GM18517 (cell line): Measurements from ENCODE around the gene TMEM130.
"Not testable (repeated sequence)": the region's sequence is repeated elsewhere in the genome, so short reads cannot be mapped to it uniquely, and the experiment has no call there.

Experiments
- ATAC-seq: cut with Tn5 transposase; IDR thresholded peaks from one replicate; pipeline ENCODE4 v1.9.1; 2021; ENCODE audit warnings: mild to moderate bottlenecking, moderate library complexity; ENCODE audit not compliant: unreplicated experiment

Gene TMEM130

DNA sequence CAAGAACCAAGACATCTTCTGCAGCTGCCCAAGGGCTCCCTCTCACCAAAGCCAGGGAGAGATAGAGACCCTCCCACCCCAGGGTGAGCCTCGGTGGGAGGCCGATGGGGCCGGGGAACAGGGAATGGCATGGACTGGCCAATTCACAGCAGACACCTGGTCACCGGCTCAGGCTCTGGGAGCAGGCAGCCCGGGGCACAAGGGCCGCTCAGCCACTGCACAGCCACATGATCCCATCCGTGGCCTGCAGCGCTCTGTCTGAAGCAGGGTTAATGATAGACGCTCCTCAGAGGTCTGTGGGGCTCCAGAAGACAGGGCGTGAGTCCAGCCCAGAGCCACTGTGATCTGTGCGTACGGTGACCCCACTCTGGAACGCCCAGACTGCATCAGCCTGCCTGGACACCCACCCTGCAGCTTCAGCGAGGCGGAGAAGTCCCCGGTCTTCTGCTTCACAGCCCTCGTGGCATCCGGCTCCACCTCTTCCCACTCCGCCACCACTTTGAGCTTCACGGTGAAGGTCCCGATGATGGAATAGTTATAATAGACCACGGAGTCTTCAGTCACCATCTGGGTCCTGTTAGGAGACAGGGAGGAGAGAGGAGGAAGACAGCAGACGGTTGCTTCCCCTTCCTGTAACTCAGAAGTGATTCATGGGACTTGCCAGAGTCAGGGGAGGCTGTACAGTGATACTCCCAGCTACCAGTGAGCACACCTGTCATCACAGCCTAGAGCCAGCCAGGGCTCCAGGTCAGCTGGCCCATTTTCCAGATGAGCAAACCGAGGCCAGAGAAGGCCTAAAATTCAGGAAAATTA lies 14.0 kb downstream of the TMEM130 start:
- ATAC-seq: no peak

GRCh38 chr7:98852826-98853225 lies 17.0 kb downstream of the TMEM130 start:
- ATAC-seq: no peak

- no peak for ATAC-seq
Observed at GRCh38 chr7:98848918-98849317, 20.9 kb downstream of the TMEM130 start.

- ATAC-seq: not testable (repeated sequence)
Observed at GRCh38 chr7:98842552-98842951, 27.3 kb downstream of the TMEM130 start.

DNA sequence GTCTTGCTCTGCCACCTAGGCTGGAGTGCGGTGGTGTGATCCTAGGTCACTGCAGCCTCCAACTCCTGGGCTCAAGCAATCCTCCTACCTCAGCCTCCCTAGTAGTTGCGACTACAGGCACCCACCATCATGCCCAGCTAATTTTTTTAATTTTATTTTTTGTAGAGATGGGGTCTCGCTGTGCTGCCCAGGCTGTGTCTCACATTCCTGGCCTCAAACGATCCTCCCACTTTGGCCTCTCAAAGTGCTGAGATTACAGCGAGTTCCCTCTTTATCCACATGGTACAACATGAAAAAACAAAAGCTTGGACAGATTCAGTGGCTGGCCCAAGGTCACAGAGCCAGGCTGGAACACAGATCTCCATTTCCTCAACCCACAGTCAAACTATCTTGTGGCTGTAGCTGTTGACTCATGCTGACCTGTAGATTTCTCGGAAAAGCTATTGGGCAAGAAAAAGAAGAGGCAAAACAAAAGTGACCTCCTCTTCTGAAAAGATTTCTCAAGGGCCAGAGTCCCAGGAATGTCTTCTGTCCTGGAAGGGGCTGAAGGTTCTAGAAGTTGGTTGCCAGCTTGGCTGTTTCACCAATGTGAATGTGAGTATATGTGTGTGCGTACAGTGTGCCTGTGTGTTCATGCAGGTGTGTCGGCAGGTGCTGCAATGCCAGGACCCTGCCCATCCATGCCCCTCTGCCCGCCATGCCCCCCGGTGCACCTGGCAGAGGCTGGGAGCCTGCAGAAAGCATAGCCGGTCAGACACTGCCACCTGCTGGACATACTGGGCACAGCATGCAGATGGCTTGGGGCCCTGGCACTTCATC lies 28.4 kb downstream of the TMEM130 start:
- ATAC-seq: no peak

DNA sequence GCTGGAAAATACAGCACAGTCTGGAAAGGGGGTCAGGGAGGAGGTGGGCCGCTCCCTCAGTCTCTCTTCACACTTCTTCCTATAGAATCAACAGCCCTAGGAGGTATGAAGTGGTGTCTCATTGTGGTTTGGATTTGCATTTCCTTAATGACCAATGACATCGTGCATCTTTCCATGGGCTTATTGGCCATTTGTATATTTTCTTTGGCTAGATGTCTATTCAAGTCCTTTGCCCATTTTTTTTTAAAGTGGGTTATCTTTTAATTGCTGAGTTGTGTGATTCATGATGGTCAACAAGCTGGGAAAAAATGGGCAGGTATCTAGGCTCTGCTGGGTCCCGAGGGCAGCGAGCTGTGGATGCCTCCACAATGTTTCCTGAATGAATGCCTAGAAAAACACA lies 29.1 kb downstream of the TMEM130 start:
- no peak for ATAC-seq

- ATAC-seq: no peak
Observed at GRCh38 chr7:98840096-98840495, 29.7 kb downstream of the TMEM130 start.

DNA sequence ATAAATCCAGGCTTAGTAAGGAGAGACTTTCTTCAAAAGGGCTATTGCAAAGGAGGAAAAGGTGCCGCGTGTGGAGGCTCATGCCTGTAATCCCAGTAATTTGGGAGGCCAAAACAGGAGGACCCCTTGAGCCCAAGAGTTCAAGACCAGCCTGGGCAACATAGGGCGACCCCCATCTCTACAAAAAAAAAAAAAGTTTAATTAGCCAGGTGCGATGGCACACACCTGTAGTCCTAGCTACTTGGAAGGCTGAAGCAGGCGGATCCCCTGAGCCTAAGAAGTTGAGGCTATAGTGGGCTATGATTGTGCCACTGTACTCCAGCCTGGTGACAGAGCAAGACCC lies 32.2 kb downstream of the TMEM130 start:
- no peak for ATAC-seq

DNA sequence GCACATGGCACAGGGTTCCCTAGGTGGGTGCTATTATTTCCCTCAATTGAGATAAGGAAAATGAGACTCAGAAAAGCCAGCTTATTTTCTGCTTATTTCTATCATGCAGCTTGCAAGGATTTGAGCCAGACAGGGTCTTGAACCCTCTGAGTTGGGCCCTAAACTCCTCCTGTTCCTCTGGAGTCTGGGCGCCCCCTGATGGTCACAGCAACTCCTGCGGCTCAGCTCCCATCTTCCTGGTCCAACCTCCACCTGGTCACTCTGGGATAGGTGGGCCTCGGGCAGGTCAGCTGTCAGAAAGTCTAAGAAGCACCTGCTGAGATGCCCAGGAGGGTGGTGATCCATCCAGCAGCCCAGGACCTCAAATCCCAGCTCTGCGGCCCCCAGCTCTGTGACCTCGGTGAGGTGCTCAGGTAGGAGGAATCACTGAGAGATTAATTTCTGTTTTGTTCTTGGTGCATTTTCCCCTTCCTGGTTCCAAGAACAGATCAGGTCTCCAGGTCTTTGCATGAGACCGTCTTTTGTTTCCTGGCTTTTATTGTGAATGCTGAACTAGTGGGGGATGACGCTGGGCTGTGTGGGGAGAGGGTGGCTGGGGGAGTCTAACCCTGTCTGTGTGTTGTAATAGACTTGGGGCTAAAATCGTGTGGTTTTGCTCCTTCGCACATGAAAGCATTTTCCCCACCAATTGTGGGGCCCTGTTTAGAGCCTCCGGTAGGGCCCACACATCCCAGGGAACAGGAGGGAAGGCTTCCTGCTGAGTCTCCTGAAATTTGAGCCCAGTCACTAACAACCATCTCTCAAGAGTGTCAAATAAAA lies 32.8 kb downstream of the TMEM130 start:
- ATAC-seq: no peak

GRCh38 chr7:98834949-98835348 lies 34.9 kb downstream of the TMEM130 start:
- no peak for ATAC-seq

DNA sequence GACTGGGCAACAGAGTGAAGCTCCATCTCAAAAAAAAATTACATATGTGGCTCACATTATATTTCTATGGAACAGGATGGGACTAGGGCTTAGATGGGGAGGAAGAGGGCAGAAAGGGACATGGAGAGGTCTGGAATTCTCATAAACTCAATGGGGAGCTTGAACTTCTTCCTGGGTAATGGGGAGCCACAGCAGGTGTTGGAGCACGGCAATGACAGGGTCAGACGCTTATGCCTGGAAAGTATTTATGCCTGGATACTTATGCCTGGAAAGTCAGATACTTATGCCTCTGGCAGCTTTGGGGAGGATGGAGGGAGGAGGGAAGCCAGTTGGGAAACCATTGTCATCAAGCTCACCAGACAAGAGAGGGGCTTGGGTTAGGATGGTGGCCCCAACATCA lies 36.8 kb downstream of the TMEM130 start:
- no peak for ATAC-seq

- no peak for ATAC-seq
Observed at GRCh38 chr7:98831641-98832221, 38.1 kb downstream of the TMEM130 start.

DNA sequence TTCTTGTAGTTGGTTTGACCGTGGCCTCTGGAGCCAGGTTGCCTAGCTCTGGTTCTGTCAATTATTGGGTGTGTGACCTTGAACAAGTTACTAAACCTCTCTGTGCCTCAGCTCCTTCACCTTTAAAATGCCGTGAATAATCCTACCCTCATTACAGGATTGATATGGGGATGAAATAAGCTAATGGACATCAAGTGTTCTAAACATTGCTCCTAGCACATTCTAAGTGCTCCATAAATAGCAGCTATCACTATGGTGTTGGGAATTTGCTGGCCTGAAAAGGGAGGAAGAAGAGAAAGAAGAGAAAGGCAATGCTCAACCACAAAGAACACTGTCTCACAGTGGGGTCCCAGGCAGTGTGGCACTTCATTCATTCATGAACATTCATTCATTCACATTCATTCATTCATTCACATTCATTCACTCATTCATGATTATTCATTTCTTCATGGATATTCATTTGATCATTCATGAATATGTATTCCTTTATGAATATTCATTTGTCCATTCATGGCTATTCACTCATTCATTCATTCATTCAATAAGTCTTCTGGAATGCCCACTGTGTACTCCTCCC lies 38.8 kb downstream of the TMEM130 start:
- ATAC-seq: no peak

DNA sequence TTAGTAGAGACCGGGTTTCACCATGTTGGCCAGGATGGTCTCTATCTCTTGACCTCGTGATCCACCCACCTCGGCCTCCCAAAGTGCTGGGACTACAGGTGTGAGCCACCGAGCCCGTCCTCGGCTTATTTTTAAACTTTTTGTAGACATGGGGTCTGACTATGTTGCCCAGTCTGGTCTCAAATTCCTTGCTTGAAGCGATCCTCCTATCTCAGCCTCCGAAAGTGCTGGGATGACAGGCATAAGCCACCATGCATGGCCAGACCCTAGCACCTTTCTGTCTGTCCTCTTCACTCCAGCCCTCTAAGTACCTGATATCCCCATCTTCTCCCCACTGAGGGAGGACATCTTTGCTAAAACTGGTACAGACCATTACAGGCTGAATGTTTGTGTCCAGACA lies 41.4 kb downstream of the TMEM130 start:
- no peak for ATAC-seq

DNA sequence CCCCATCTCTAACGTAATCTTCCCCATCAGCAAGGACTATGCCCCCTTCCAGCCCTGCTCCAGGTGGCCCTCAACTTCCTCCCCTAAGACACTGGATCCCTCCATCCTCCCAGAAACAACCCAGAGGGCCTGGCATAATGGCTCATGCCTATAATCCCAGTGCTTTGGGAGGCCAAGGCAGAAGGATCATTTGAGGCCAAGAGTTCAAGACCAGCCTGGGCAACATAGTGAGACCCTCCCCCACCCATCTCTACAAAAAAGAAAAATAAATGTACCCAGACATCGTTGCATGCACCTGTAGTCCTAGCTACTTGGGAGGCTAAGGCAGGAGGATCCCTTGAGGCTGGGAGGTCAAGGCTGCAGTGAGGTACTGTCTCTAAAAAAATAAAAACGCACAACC lies 42.6 kb downstream of the TMEM130 start:
- no peak for ATAC-seq

- no peak for ATAC-seq
Observed at GRCh38 chr7:98826811-98827231, 43.0 kb downstream of the TMEM130 start.

DNA sequence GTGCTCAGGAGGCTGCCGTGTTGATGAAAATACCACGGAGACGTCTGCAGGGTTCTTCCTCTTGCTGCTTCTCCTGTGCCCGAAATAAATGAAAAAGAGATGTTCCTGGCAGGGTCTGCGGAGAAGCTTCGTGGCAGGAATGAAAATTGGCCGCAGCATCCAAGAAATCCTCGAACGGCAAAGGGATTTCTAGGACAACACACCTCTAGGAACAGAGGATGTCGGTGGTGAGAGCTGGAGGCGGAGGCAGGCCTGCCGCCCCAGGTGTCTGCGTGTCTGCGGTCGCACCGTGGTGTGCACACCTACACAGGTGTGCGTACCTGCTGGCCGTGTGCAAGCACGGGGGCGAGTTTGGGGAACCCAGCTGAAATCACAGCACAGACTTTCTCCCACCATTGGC lies 43.4 kb downstream of the TMEM130 start:
- no peak for ATAC-seq

DNA sequence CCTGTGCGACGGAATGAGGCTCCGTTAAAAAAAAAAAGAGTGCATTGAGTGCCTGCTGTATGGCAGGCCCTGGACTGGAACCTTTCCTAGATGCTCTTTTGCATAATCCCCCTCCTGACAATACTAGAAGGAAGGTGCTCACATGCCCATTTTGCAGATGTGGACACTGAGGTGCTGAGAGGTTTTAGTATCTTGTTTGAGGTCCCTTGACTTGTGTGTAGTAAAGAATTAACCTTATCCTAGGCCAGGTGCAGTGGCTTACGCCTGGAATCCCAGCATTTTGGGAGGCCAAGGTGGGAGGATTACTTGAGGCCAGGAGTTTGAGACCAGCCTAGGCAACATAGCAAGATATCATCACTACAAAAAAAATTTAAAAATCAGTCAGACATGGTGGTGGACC lies 46.6 kb downstream of the TMEM130 start:
- ATAC-seq: no peak

GRCh38 chr7:98821348-98821747 lies 48.5 kb downstream of the TMEM130 start:
- no peak for ATAC-seq

GRCh38 chr7:98816967-98817710 lies 52.7 kb downstream of the TMEM130 start:
- ATAC-seq: no peak
